Ovary (tissue), 9 donors: ENCODE measurements around the gene ATP1A2. TPM values are rescaled to one million over a fixed set of nuclear protein-coding genes. Genes with fewer than 3 reads are reported as not detected.

Experiments
- DNase-seq, 5 donors: peaks; one replicate each; pipeline ENCODE4 v3.0.0-alpha.2; 2019 to 2020
- H3K27ac ChIP-seq, 2 donors: fragments of 200-600 bp; one replicate each; pipeline versions ENCODE4 v1.5.1 to v1.8.0; 2019 to 2022
- H3K27me3 ChIP-seq: fragments of 200-600 bp; one replicate; pipeline ENCODE4 v1.8.0; 2022
- H3K36me3 ChIP-seq: fragments of 200-600 bp; sonication (generic); one replicate; pipeline ENCODE4 v1.5.1; 2019
- H3K4me1 ChIP-seq: one replicate; pipeline ENCODE4 v1.8.1; 2013; ENCODE audit warnings: mild to moderate bottlenecking, moderate library complexity; ENCODE audit not compliant: insufficient read depth
- H3K4me3 ChIP-seq: fragments of 200-600 bp; sonication (generic); one replicate; pipeline ENCODE4 v1.5.1; 2017
- H3K9me3 ChIP-seq, 2 donors: fragments of 200-600 bp in 1 of 2; sonication (generic) in 1 of 2; one replicate each; pipeline versions ENCODE4 v1.5.1 to v1.8.1; 2013 to 2019; ENCODE audit warnings: mild to moderate bottlenecking in 1 of 2, moderate library complexity in 1 of 2
- CTCF ChIP-seq, 3 donors: fragments of 450-650 bp in 2 of 3; fragments of 200-600 bp in 1 of 3; IDR thresholded peaks; one replicate each; pipeline versions ENCODE4 v1.5.1 to v1.8.0; 2016 to 2022; ENCODE audit warnings: antibody characterized with exemption in 3 of 3, mild to moderate bottlenecking in 1 of 3
- EP300 ChIP-seq: sonication (generic); formaldehyde crosslinking; IDR thresholded peaks from one replicate; pipeline ENCODE4 v1.6.1; 2017; ENCODE audit warnings: antibody characterized with exemption
- POLR2A ChIP-seq: fragments of 450-650 bp; IDR thresholded peaks from one replicate; pipeline ENCODE4 v1.6.1; 2017; ENCODE audit warnings: antibody characterized with exemption, mild to moderate bottlenecking, moderate library complexity
- WGBS, 3 donors: extraction: QIAGEN DNeasy Blood & Tissue Kit in 1 of 3; methylation state at CpG; one replicate each; pipeline versions ENCODE4 v1.1.5 to v1.1.7; 2013 to 2017; 5-methylcytosine and 5-hydroxymethylcytosine counted together
- intact Hi-C, 4 donors: fragments of 100-400 bp; cut with DNase I; formaldehyde crosslinking; loops; one replicate each; pipeline versions ENCODE4 v1.11.0 to v1.15.1; 2022 to 2023
- polyA plus RNA-seq, 2 donors: library from polyadenylated mRNA; stranded (reverse); fragments of 200-250 nt in 1 of 2; fragments of 350-450 nt in 1 of 2; fragmentation: Illumina TruSeq in 1 of 2; extraction: RNeasy Lipid Tissue Mini Kit (QIAGEN cat#74804) in 1 of 2; gene quantifications; one replicate each; pipeline ENCODE4 v1.2.3, GENCODE V29; 2013 to 2014
- total RNA-seq, 7 donors: library from RNA; depleted of rRNA in 2 of 7; stranded (reverse); fragments of >200 nt in 2 of 7; fragmentation: NEBNext Ultra II Directional in 3 of 7; extraction: Animal tissue kit (Norgen Biotek cat#: 25700) in 3 of 7; gene quantifications; one replicate each; pipeline versions ENCODE4 v1.1.0 to v1.2.4, GENCODE V29; 2016 to 2023
- donor health status: DM: no; HTN: no; CAD: no; lungs with moderate emphysema.
- donor health status: DM: no; HTN: no; CAD: no.
- donor health status: Bipolar disorder and iron deficiency.
- donor health status: DM: yes; HTN: yes; CAD: no.
- donor health status: DM: no; HTN: no; CAD: no.
- donor health status: DM: yes; HTN: yes; CAD: no.

Gene ATP1A2
- total and polyA plus RNA-seq, 9 donors, result 3.0 to 38.6 (median 15.0) TPM

GRCh38 chr1:160136926-160137200 is 21.3 kb downstream of the ATP1A2 start:
- no peak for DNase-seq
- 83 to 92% (median 89%) methylated on average over 5 of the region's 5 CpGs for WGBS, 3 donors
- TF ChIP-seq EP300, result no peak
- TF ChIP-seq POLR2A, result no peak
- no peak for TF ChIP-seq CTCF (IDR thresholded peaks at IDR 0.05)
- Histone ChIP-seq H3K27ac (no peak overlapping the region), H3K4me3 (no peak overlapping the region), H3K27me3 (no peaks in the 10 kb centered on the region), H3K9me3 (no peaks in the 10 kb centered on the region), H3K4me1 (no peaks in the 10 kb centered on the region), H3K36me3 (no peaks in the 10 kb centered on the region)
- intact Hi-C loops, result no loop called here

- Histone ChIP-seq H3K27ac (no peak overlapping the region), H3K9me3 (no peaks in the 10 kb centered on the region), H3K27me3 (no peaks in the 10 kb centered on the region), H3K36me3 (no peaks in the 10 kb centered on the region), H3K4me3 (no peak overlapping the region), H3K4me1 (no peaks in the 10 kb centered on the region)
- DNase-seq, result no peak
- intact Hi-C loops, result no loop called here
- no peak for TF ChIP-seq CTCF (IDR thresholded peaks at IDR 0.05)
- no peak for TF ChIP-seq POLR2A
- TF ChIP-seq EP300, result no peak
- 86 to 96% (median 91%) methylated on average over 8 of the region's 8 CpGs for WGBS, 3 donors
Measured at GRCh38 chr1:160137216-160137862, 21.8 kb downstream of the ATP1A2 start.

GRCh38 chr1:160139840-160140239 is 24.3 kb downstream of the ATP1A2 start:
- Histone ChIP-seq H3K4me3 (no peak overlapping the region), H3K9me3 (no peaks in the 10 kb centered on the region), H3K27me3 (no peaks in the 10 kb centered on the region), H3K36me3 (no peaks in the 10 kb centered on the region), H3K4me1 (no peaks in the 10 kb centered on the region), H3K27ac (no peak overlapping the region)
- DNase-seq, result no peak
- 92 to 95% (median 93%) methylated on average over 8 of the region's 8 CpGs for WGBS, 3 donors
- intact Hi-C loops, result no loop called here
- TF ChIP-seq POLR2A, result no peak
- no peak for TF ChIP-seq EP300
- TF ChIP-seq CTCF (IDR thresholded peaks at IDR 0.05), result no peak

- Histone ChIP-seq H3K4me1 (no peaks in the 10 kb centered on the region), H3K4me3 (no peak overlapping the region), H3K36me3 (no peaks in the 10 kb centered on the region), H3K27ac (no peak overlapping the region), H3K9me3 (no peaks in the 10 kb centered on the region), H3K27me3 (no peaks in the 10 kb centered on the region)
- TF ChIP-seq POLR2A (no peak), CTCF (IDR thresholded peaks at IDR 0.05) (no peak), EP300 (no peak)
- WGBS, 3 donors, result 0 to 21% (median 18%) methylated on average over 1 of the region's 1 CpG
- intact Hi-C loops, result no loop called here
- DNase-seq, result no peak
Measured at GRCh38 chr1:160143695-160144094, 28.1 kb downstream of the ATP1A2 start.
